KG1 (cell line): ENCODE data around the gene EFCAB6.

Source experiments
- DNase-seq: peaks from one replicate; lab custom pipeline; 2025; lab: John Stamatoyannopoulos, UW

Gene EFCAB6

GRCh38 chr22:43846966-43847365, 34.9 kb upstream of the EFCAB6 start:
- DNase-seq = no peak

- DNase-seq = no peak
These were observed 33.9 kb upstream of the EFCAB6 start for GRCh38 chr22:43845981-43846380.

- DNase-seq = no peak
These were observed 32.7 kb upstream of the EFCAB6 start for GRCh38 chr22:43844560-43845545.

- no peak for DNase-seq
These were observed 31.9 kb upstream of the EFCAB6 start for GRCh38 chr22:43843783-43844530.

- DNase-seq = no peak
These were observed 29.6 kb upstream of the EFCAB6 start for GRCh38 chr22:43841742-43842141.

GRCh38 chr22:43840851-43841250, 28.7 kb upstream of the EFCAB6 start:
- DNase-seq = no peak

- DNase-seq = no peak
These were observed 28.3 kb upstream of the EFCAB6 start for GRCh38 chr22:43840431-43840830.

GRCh38 chr22:43839781-43840180, 27.7 kb upstream of the EFCAB6 start:
- DNase-seq = no peak

- no peak for DNase-seq
These were observed 26.6 kb upstream of the EFCAB6 start for GRCh38 chr22:43838571-43839307.

- no peak for DNase-seq
These were observed 26.1 kb upstream of the EFCAB6 start for GRCh38 chr22:43838161-43838560.

- no peak for DNase-seq
These were observed 25.6 kb upstream of the EFCAB6 start for GRCh38 chr22:43837666-43838065.

- DNase-seq = no peak
These were observed 23.6 kb upstream of the EFCAB6 start for GRCh38 chr22:43835736-43836135.

- DNase-seq = no peak
These were observed 23.1 kb upstream of the EFCAB6 start for GRCh38 chr22:43835166-43835565.

- no peak for DNase-seq
These were observed 21.5 kb upstream of the EFCAB6 start for GRCh38 chr22:43833286-43834240.

- DNase-seq = no peak
These were observed 20.5 kb upstream of the EFCAB6 start for GRCh38 chr22:43832393-43833265.

GRCh38 chr22:43831561-43832392, 19.7 kb upstream of the EFCAB6 start:
- DNase-seq = no peak

GRCh38 chr22:43830931-43831560, 18.9 kb upstream of the EFCAB6 start:
- no peak for DNase-seq

- DNase-seq = no peak
These were observed 18.1 kb upstream of the EFCAB6 start for GRCh38 chr22:43829904-43830851.
